Keratinocyte (primary cell): ENCODE measurements around the gene NOL9.

ENCODE experiments used
- EZH2 ChIP-seq: IDR thresholded peaks from one replicate; pipeline ENCODE4 v1.6.1; 2012; ENCODE audit warnings: inconsistent platforms, mild to moderate bottlenecking, low read length, moderate library complexity
- TF ChIP-seq, protein P1 (sequence below), 3 experiments: IDR thresholded peaks in 1 of 3; conservative IDR thresholded peaks in 1 of 3; optimal IDR thresholded peaks in 1 of 3; 2 replicates in 2 of 3; 3 replicates in 1 of 3; pipeline versions ENCODE3 to v1.5.1; 2011; ENCODE audit warnings: low read length in 3 of 3, mild to moderate bottlenecking in 3 of 3, moderate library complexity in 2 of 3, control low read depth in 1 of 3, inconsistent platforms in 1 of 3; ENCODE audit not compliant: insufficient read depth in 2 of 3; ENCODE audit errors: extremely low read depth in 1 of 3

DNA sequence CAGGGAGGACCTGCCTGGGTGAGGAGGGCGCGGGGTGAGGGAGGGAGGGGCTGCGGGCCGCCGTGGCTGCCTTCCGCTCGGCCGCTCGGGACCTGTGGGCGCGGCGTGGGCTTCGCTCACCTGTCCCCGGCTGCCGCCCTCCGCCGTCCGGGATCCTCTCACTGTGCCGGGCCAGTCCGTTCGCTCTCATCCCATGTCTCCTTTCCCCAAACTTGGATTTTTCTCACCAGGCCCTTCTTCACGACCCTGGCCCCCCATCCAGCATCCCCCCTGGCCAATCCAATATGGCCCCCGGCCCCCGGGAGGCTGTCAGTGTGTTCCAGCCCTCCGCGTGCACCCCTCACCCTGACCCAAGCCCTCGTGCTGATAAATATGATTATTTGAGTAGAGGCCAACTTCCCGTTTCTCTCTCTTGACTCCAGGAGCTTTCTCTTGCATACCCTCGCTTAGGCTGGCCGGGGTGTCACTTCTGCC is 25.8 kb upstream of the NOL9 start:
- TF ChIP-seq, protein P1, sequence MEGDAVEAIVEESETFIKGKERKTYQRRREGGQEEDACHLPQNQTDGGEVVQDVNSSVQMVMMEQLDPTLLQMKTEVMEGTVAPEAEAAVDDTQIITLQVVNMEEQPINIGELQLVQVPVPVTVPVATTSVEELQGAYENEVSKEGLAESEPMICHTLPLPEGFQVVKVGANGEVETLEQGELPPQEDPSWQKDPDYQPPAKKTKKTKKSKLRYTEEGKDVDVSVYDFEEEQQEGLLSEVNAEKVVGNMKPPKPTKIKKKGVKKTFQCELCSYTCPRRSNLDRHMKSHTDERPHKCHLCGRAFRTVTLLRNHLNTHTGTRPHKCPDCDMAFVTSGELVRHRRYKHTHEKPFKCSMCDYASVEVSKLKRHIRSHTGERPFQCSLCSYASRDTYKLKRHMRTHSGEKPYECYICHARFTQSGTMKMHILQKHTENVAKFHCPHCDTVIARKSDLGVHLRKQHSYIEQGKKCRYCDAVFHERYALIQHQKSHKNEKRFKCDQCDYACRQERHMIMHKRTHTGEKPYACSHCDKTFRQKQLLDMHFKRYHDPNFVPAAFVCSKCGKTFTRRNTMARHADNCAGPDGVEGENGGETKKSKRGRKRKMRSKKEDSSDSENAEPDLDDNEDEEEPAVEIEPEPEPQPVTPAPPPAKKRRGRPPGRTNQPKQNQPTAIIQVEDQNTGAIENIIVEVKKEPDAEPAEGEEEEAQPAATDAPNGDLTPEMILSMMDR (optimal IDR thresholded peaks at IDR 0.05 in 1 of 3, IDR thresholded peaks at IDR 0.05 in 1 of 3, conservative IDR thresholded peaks at IDR 0.05 in 1 of 3; ENCODE audit: extremely low read depth in 1 of 3, insufficient read depth in 2 of 3, low read length in 3 of 3), result no peak
- TF ChIP-seq EZH2, result no peak
